ENCODE results near the gene DOCK2.

- TF ChIP-seq, protein P1, sequence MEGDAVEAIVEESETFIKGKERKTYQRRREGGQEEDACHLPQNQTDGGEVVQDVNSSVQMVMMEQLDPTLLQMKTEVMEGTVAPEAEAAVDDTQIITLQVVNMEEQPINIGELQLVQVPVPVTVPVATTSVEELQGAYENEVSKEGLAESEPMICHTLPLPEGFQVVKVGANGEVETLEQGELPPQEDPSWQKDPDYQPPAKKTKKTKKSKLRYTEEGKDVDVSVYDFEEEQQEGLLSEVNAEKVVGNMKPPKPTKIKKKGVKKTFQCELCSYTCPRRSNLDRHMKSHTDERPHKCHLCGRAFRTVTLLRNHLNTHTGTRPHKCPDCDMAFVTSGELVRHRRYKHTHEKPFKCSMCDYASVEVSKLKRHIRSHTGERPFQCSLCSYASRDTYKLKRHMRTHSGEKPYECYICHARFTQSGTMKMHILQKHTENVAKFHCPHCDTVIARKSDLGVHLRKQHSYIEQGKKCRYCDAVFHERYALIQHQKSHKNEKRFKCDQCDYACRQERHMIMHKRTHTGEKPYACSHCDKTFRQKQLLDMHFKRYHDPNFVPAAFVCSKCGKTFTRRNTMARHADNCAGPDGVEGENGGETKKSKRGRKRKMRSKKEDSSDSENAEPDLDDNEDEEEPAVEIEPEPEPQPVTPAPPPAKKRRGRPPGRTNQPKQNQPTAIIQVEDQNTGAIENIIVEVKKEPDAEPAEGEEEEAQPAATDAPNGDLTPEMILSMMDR (IDR thresholded peaks at IDR 0.05), result no peak
- TF ChIP-seq ZFX (IDR thresholded peaks at IDR 0.05; ENCODE audit: borderline replicate concordance), result no peak
Observed at GRCh38 chr5:169913479-169913878, 276.4 kb downstream of the DOCK2 start.
